Femur (tissue), 1 donor: ENCODE measurements around the gene PRR35.
"Not testable (repeated sequence)": the region's sequence is repeated elsewhere in the genome, so short reads cannot be mapped to it uniquely, and the experiment has no call there.

Experiments used
- DNase-seq: peaks from one replicate; pipeline ENCODE4 v3.0.0-alpha.2; 2017

Gene PRR35

DNA sequence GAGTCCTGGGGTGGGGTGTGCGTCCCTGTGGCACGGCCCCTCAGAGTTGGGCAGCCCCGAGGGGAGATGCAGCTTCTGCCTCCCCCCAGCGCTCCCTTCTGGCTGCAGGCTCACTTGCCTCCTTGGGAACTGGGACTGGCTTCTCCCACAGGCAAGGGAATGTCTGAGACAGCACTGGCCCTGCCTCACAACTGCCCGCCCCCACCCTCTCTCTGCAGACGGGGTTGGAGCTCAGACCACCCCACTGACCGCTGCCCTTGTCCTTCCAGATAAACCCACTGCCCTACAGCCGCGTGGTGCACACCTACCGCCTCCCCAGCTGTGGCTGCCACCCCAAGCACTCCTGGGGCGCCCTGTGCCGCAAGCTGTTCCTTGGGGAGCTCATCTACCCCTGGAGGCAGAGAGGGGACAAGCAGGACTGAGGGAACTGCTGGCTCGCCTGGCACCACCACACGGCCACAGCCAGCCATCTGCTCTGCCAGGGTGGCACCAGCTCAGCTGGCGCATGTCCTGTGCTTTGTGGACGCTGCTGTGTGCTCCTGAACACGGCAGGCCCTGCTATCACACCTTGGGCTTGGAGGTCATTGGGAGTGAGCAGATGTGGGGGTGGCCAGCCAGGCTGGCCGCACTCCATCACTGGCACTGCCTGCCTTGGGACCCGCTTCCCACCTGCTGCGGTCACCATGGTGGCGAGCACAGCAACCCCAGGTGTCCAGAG is 22.6 kb downstream of the PRR35 start:
- no peak for DNase-seq

DNA sequence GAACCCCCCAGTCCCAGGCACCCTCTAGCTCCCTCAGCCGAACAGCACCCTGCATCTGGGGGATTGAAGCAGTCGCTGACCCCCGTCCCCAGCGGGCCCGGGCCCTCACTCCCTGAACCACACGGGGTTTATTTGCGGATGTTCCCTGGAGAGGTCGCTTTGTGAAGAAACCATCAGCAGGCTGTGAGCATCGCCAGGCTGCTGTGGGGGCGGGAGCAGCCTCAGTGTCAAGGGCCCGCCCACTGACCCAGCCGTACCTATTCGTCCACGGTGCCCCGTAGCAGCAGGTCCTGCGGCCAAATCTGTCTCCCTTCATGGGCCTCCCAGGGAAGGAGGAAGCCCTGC is 23.2 kb downstream of the PRR35 start:
- no peak for DNase-seq

DNA sequence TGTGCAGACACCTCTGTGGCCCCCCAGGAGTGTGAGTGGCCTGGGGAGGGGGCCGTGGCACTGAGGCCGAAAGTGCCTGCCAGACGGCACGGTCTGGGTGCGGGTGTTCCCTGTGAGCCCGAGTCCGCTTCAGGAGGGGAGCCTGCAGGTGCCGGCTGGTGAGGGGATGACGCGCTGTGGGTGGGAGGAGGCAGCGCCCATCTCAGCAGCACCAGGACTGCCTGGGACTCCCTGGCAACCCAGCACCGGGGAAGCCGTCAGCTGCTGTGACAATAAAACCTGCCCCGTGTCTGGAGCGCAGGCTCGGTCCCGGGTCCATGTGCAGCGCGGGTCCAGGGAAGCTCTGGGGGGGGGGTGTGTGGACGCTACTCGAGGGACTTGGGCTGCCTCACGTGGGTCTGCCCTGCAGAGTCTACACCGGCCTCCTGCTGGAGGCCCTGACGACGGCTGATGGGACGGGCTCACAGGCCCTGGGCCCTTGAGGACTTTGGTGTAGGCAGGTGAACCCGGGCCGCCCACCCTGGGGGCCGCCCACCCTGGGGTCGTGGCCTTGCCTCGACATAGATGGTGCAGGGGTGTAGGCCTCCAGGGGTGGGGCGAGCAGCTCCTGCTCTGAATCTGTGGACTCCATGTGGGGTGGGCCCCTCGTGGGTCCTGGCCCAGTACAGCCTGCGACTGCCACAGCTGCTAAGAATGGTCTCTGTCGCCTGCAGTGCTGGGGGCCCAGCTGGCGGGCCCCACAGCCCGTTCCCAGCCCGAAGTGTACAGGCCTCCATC is 23.8 kb downstream of the PRR35 start:
- no peak for DNase-seq

DNA sequence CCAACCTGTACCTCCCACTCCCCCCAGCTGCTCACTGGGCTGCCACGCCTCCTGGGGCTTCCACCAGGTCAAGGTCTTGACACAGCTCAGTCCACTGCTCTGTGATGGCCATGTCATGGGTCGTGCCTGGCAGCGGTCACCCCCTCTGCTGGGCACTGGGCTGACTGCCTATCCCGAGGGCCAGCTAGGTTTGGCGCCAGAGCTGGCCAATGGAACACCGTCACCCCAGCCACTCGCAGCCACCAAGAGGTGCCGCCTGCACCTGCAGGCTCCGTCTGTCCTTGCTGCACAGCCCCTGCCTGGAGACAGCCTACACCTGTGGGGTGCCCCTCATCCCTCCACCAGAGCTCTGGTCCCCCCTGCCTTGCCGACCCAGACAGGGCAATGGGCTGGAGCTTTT is 25.2 kb downstream of the PRR35 start:
- no peak for DNase-seq

DNA sequence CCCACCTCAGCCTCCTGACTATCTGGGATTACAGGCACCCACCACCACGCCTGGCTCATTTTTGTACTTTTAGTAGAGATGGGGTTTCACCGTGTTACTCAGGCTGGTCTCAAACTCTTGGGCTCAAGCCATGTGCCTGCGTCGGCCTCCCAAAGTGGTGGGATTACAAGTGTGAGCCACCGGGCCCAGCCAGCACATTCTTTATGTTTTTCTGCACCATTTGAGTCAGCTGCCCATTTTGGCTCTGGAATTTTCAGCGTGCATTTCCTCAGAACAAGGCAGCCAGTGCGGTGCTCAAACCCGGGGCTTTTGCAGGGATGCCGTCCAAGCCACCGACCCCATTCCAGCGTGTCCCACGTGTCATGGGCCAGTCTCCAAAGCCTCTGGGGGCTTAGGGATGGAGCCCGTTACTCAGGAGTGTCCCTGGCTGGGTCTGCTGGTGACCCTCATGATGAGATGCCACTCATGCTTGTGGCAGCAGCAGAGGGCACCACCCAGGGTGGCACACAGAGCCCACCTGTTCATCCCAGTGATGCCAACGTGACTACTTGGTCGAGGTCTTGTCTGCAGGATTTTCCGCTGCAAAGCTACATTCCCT is 26.0 kb downstream of the PRR35 start:
- no peak for DNase-seq

DNA sequence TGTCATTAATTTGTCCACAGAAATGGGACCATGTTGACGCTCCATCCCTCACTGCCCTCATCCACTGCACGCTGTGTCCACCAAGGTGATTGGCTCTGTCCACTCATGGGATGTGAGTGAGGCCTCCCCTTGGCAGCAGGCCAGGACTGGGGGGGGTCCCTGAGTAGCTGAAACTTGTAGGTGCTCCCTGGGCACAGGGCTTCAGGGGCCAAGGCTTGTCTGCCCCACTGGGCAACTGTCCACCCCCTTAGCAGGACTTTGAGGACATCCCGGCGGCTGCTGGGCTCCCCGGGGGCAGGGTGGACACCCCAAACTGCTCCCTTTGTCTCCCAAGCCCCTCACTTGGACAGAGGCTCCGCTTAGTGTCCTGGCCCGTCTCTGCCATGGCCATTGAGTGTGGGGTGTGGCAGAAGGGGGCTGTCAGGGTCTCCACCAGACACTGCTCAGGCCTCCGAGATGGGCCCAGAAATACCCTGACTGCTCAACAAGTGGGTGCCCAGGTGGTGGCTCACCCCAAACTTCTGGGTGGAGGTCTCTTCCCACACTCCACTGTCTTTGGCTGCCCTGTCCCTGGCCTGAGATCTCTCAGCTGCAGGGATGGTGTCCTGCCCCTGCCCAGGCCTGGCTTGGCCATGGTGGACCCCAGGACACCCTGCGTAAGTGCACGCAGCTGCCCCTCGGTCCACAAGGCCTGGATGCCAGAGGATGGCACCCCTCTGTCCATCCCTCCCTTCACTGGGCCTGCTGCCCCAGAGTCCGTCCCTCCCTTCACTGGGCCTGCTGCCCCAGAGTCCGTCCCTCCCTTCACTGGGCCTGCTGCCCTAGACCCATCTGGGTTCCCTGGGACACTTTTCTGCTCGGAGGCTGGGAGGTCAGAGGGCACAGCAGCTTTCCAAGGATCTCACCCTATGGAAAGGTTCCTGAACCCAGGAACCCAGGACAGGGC is 26.7 kb downstream of the PRR35 start:
- DNase-seq: no peak

DNA sequence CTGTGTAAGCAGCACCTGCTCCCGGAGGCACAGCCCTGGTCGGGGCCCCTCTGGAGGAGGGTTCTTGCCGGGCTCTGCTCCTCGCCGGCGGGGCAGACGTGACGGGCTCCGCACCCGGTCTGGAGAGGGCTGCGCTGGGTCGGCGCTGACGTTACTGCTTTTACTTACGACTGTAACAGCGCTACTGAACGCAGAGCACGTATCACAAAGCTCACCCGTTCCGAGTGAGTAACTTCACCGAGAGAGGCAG is 28.4 kb downstream of the PRR35 start:
- peak; percentile 68 for DNase-seq

DNA sequence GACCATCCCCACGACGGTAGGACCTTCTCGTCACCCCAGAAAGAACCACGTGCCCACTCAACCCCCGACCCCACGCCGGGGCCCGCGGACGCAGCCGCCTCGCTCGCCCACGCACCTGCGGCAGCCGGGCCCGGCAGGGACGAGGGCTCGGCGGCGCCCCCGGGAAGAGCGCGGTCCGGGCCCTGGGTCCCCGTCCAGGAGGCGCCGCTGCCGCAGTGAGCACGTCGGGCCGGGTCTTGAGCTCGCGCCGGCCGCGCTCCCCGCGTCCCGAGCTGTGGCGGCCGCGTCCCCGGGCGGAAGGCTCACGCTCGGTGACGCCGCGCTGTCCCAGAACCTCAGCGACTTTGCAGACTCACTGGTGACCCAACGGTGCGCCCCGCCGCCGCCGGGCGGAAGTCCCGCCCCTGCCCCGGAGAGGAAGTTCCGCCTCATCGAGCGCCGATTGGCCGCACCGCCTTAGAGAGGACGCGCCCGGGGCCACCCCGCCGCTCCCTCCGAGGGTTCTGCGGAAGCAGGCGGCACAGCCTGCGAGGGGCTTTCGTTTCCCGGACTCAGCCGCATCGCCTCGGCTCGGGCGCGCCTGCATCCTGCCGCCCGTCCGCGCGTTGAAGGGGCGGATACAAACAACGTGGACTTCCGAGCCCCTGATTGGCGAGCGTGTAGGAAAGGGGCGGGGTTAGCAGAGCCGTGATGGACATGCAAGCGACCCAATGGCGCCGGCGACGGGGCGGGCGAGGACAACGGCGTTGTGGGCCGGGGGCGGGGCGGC is 28.9 kb downstream of the PRR35 start:
- DNase-seq: peak; percentile 98

DNA sequence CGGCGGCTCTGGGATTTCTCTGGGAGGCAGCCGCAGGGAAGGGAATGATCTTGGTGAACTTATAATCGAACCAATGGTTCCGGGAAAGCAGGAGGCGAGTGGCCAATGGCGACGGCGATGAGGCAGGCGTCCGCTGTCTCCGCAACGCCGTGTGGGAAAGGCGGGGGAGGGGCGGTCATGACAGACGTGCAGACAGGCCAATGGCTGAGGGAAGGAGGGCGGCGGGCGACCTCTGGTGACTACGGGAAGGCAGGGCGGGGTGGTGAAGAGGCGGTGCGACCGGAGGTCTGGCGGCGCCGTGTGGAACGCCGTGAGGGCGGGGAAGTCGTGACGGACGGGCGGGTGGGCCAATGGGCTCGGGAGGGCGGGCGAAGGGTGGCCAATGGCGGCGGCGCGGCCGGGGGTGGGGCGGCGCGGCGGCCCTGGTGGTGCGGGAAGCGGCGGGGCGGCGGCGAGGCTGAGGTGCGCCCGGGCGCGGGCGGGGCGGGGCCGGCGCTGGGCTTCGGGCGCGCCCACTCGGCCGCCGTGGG is 29.5 kb downstream of the PRR35 start, which contains the start of gene RAB40C:
TSS of gene RAB40C (plus strand) at position 409 of the 530 bp plus-strand sequence. CDS start 226 bp downstream, outside the sequence.
- DNase-seq: peak; percentile 99

DNA sequence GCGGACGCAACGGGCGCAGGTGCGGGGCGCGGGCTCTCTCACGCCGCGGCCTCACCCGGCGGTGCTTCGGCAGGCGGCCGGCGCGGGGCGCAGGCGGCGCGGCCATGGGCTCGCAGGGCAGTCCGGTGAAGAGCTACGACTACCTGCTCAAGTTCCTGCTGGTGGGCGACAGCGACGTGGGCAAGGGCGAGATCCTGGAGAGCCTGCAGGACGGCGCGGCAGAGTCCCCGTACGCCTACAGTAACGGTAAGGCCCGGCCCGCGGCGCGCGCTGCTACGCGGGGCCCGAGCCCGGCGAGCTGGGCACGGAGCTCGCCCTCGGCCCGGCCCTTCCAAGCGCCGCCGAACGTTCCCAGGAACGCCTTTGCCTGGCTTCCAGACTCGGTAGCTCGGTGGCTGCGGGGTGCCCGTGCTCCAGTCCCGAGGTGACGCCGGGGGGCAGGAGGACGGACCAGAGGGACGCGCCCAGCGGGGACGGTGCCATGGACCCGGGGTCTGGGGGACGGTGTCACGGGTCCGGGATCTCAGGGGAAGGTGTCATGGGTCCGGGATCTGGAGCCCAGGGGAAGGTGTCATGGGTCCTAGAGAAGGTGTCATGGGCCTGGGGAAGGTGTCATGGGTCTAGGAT is 30.1 kb downstream of the PRR35 start:
- DNase-seq: no peak

DNA sequence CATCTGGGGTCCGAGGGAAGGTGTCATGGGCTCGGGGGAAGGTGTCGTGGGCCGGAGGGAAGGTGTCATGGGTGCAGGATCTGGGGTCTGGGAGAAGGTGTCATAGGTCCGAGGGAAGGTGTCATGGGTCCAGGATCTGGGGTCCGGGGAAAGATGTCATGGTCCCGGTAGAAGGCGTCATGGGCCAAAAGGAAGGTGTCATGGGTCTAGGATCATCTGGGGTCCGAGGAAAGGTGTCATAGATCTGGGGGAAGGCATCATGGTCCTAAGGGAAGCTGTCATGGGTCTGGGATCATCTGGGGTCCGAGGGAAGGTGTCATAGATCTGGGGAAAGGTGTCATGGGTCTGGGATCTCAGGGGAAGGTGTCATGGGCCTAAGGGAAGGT is 30.6 kb downstream of the PRR35 start:
- DNase-seq: no peak

DNA sequence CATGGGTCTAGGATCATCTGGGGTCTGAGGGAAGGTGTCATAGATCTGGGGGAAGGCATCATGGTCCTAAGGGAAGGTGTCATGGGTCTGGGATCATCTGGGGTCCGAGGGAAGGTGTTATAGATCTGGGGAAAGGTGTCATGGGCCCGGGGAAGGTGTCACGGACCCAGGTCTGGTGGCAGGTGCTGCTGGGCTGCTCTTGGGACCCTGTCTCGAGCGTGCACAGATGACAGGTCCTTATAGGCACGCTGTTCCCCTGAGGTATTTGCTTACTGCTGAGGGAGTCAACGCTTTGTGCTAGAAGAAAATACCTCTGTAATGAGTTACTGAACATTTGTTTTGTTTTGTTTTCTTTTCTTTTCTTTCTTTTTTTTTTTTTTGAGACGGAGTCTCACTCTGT is 31.0 kb downstream of the PRR35 start:
- no peak for DNase-seq

DNA sequence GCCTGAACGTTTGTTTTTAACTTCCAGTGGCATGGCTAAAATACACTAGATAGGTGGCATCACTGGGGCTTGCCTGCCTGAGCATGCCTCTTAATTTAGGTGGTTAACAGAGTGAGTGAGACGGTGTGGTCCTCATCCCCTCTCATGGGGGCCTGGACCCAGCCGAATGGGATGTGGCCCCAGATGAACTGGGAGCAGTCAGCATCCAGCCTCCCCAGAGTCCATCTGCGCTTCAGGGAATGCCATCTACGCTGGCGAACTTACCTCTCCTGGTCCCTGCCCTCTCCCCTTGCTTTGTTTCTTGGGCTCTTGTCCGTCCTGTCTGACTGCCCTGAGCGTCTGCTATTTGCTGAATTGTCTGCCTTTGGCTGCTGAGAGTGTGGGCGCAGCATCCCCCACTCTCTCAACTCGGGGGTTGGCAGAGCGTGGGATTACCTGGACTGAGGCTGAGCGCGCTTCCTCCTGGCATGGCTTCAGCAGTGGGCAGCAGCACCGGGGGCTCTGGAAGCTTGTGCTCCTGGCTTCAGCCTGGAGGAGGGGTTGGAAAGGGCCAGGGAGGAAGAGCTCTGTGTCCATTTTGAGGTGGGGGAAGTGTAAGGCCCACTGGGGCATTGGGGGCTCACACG is 31.8 kb downstream of the PRR35 start:
- DNase-seq: no peak

DNA sequence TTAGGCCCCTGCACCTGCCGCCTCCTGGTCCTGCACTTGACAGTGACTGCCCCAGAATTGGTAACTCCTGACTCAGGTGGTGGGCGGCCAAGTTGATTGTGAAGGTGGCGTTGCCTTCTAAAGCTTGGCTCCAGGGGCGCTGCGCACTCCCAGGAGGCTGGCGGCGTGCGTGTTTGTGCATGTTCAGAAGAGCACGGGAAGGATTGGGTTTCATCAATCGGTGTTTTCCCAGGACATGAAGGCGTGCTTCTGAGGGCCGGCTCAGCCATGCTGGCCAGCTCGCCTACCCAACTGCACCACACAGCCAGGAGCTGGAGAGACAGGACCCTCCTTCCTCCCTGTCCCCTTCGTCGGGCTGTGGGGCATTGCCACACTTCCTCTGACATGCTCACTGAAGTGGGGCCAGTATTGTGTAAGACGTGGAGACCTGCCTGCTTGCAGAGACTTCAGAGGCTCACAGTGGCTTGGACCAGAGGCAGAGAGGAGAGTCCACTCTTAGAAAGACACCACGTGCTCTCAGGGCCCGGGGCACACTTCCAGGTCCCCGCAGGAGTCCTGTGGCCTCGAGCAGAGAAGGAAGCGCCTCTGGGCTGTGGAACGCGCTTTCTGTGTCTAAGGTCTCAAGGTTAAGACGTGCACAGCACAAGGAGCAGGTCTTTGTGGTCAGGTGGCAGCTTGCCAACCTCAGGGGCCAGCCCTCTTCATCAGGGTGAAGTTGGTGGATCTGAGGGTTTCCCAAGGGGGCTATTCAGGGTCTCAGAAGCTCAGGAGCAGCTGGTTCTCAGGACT is 32.5 kb downstream of the PRR35 start:
- no peak for DNase-seq

DNA sequence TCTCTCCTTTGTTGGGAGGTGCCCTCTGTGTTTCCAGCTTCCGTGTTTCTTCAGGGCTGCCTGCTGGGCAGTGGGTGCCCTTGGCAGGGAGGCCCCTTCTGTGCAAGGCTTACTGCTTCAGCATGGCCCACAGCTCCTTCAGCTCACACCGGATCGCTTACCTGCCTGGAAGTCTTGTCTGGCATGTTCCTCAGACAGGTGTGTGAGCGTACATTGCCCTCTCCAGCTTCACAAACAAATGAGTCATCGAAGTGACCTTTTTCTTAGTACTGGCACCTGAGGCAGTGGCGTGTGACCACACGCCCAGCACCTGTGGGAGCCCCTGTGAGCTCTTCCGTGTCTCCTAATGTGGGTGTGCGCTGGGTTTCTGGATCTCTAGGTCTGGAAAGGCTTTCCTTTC is 33.2 kb downstream of the PRR35 start:
- DNase-seq: no peak

DNA sequence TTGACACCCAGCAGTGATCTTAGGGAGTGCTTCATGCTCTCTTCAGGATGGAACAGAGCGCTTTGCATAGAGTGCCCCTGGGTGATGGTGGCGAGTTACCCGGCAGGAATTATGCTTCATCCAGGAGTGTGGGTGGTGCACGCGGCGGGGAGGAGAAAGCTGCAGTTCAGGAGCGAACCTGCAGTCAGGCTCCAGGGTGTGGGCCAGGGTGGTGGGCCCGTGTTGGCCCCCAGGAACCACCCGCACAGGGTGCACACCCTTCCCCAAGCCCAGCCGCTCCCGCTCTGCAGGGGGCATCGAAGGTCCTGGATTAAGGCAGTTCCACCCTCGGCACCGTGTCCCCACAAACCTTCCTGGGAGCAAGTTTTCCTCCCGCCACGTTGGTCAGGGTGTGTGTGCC is 33.6 kb downstream of the PRR35 start:
- peak; percentile 16 for DNase-seq

DNA sequence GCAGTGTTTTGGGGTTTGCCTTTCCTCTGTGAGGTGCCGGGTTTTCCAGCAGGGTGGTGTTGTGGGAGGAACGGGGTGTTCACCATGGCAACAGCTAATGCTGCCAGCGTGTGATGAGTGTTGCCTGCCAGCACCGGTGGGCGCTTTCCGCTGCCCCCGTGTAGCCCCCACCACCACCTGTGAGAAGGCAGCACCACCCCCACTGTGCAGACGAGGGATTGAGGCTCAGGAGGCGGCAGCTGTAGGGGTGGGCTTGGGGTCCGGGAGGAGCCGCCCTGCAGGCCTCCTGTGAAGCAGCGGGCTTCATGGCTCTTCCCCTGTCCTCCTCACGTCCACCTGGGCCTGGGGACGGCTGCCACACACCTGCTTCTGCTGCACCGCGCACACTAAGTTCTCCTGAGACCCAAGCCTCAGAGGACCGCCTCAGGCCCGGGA is 34.9 kb downstream of the PRR35 start:
- no peak for DNase-seq

DNA sequence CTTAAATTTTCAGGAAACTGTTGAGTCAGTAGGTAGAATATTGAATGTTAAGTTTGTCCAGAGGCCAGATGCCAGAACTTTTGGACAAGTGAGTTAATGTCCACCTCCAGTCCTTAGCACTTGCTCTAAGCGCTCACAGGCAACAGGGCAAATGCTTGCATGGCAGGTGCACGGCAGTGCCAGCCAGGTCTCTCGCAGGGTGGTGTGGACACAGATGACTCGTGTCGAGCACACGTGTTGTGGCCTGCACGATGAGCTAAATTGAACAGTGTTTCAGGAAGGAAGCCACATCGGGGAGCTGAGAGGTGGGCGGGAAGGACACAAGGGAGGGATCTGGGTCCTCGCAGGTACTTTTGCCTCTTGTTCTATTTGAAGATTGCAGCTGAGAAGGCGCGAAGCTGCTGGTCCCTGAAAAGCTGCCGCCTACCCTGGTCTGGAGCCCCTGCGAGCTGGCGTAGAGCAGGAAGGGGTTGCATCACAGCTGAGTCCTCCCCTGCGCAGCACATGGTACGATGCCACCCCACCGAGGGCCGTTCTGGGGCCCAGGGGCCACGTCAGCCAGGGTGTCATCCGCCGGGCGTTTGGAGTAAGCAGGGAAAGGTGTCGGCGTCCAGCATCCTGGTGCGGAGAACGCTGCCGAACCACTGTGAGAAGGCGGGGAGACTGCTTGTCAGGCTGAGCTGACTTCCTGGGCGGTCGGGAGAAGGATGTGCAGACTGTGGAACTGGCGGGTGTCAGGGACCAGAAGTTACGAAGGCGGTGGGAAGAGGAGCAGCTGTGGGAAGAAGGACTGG is 35.9 kb downstream of the PRR35 start:
- no peak for DNase-seq

DNA sequence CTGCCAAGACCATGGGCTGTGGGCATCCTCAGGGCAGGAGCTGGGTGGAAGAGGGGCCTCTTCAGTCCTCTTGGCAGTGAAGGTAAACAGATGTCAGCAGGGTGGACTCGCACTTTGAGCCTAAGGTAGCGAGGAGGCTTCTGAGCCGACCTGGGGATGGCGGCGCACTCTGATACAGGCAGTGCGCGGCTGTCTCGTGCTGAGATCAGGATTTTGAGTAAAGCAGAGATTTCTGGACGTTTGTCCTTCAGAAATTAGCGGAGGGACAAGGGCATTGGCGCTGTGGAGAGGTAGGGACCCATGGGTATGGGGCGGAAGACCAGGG is 36.5 kb downstream of the PRR35 start:
- DNase-seq: no peak

DNA sequence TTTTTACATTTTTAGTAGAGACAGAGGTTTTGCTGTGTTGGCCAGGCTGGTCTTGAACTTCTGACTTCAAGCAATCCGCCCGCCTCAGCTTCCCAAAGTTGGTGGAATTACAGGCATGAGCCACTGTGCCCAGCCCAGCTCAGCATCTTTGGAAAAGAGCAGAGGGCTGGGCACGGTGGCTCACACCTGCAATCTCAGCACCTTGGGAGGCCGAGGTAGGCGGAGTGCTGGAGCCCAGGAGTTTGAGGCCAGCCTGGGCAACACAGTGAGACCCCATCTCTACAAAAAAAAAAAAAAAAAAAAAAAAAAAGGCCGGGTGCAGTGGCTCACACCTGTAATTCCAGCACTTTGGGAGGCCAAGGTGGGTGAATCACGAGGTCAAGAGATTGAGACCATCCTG is 37.5 kb downstream of the PRR35 start:
- not testable (repeated sequence) for DNase-seq
